Prostate gland (tissue), 2 donors: Measurements from ENCODE around the gene S100A10. TPM values are rescaled to one million over a fixed set of nuclear protein-coding genes. Genes with fewer than 3 reads are reported as not detected.

ENCODE experiments used
- DNase-seq: peaks from one replicate; pipeline ENCODE4 v3.0.0-alpha.2; 2019; ENCODE audit warnings: low spot score
- H3K27ac ChIP-seq, 2 donors: fragments of 200-600 bp; sonication (generic); 2 replicates each; pipeline ENCODE4 v1.5.1; 2017 to 2019
- H3K27me3 ChIP-seq: fragments of 200-600 bp; sonication (generic); replicated peaks from 2 replicates; pipeline ENCODE4 v1.5.1; 2019; ENCODE audit not compliant: insufficient read depth
- H3K36me3 ChIP-seq, 2 donors: fragments of 200-600 bp; sonication (generic); 1 replicate in 1 of 2; 2 replicates in 1 of 2; pipeline versions ENCODE4 v1.5.1 to v1.8.1; 2017 to 2019
- H3K4me1 ChIP-seq: fragments of 200-600 bp; sonication (generic); replicated peaks from 2 replicates; pipeline ENCODE4 v1.5.1; 2019
- H3K4me3 ChIP-seq, 2 donors: fragments of 200-600 bp; sonication (generic); 2 replicates each; pipeline ENCODE4 v1.5.1; 2017 to 2019
- H3K9me3 ChIP-seq: fragments of 200-600 bp; sonication (generic); 2 replicates; pipeline ENCODE4 v1.5.1; 2017
- POLR2A ChIP-seq: fragments of 450-650 bp; IDR thresholded peaks from one replicate; pipeline ENCODE4 v1.6.1; 2016; ENCODE audit warnings: antibody characterized with exemption, mild to moderate bottlenecking
- POLR2AphosphoS5 ChIP-seq: sonication (generic); formaldehyde crosslinking; IDR thresholded peaks from one replicate; pipeline ENCODE4 v1.6.1; 2017; ENCODE audit warnings: antibody characterized with exemption
- WGBS: methylation state at CpG from one replicate; pipeline ENCODE4 v1.1.5; 2018; 5-methylcytosine and 5-hydroxymethylcytosine counted together
- intact Hi-C: fragments of 100-400 bp; cut with DNase I; formaldehyde crosslinking; loops from one replicate; pipeline ENCODE4 v1.14.2; 2022
- total RNA-seq, 2 donors: library from RNA; depleted of rRNA; stranded (reverse); fragments of >200 nt; gene quantifications; one replicate each; pipeline ENCODE4 v1.1.0, GENCODE V29; 2016
- TF ChIP-seq, protein P1 (sequence below), 4 experiments: fragments of 200-600 bp in 2 of 4; fragments of 450-650 bp in 2 of 4; sonication (generic) in 2 of 4; IDR thresholded peaks; 1 replicate in 3 of 4; 2 replicates in 1 of 4; pipeline ENCODE4 v1.5.1; 2016 to 2019; ENCODE audit warnings: antibody characterized with exemption in 4 of 4, mild to moderate bottlenecking in 2 of 4, moderate library complexity in 2 of 4

The S100A10 gene
- total RNA-seq, 2 donors from 2014 or later = 61.7 to 72.1 TPM

DNA sequence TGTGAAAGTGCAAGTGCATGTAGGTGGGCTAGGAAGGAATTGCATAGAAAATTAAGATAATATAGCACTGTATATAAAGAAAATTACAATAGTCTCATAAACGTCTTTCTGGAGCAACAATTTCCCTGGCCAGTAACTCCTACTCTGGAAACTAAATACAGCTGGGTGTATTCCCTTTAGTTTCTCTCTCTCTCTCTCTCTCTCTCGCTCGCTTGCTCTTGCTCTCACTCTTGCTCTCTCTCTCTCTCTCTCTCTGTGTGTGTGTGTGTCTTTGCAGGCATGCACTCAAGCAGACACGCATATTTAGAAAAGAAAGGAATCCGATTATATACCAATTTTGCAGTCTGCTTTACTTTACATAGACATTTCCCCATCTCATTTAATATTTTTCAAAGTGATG lies 14.7 kb downstream of the S100A10 start:
- H3K27ac ChIP-seq = no peak overlapping the region
- TF ChIP-seq POLR2A (no peak), POLR2AphosphoS5 (no peak)
- TF ChIP-seq, protein P1, sequence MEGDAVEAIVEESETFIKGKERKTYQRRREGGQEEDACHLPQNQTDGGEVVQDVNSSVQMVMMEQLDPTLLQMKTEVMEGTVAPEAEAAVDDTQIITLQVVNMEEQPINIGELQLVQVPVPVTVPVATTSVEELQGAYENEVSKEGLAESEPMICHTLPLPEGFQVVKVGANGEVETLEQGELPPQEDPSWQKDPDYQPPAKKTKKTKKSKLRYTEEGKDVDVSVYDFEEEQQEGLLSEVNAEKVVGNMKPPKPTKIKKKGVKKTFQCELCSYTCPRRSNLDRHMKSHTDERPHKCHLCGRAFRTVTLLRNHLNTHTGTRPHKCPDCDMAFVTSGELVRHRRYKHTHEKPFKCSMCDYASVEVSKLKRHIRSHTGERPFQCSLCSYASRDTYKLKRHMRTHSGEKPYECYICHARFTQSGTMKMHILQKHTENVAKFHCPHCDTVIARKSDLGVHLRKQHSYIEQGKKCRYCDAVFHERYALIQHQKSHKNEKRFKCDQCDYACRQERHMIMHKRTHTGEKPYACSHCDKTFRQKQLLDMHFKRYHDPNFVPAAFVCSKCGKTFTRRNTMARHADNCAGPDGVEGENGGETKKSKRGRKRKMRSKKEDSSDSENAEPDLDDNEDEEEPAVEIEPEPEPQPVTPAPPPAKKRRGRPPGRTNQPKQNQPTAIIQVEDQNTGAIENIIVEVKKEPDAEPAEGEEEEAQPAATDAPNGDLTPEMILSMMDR (IDR thresholded peaks at IDR 0.05) = no peak
- no peaks in the 10 kb centered on the region for H3K36me3 ChIP-seq
- intact Hi-C loops = no loop called here
- DNase-seq = no peak
- H3K4me1 ChIP-seq = no peaks in the 10 kb centered on the region
- WGBS = 51% methylated on average over 5 of the region's 5 CpGs
- no peak overlapping the region for H3K4me3 ChIP-seq
- H3K27me3 ChIP-seq = no peaks in the 10 kb centered on the region
- H3K9me3 ChIP-seq = no peaks in the 10 kb centered on the region

DNA sequence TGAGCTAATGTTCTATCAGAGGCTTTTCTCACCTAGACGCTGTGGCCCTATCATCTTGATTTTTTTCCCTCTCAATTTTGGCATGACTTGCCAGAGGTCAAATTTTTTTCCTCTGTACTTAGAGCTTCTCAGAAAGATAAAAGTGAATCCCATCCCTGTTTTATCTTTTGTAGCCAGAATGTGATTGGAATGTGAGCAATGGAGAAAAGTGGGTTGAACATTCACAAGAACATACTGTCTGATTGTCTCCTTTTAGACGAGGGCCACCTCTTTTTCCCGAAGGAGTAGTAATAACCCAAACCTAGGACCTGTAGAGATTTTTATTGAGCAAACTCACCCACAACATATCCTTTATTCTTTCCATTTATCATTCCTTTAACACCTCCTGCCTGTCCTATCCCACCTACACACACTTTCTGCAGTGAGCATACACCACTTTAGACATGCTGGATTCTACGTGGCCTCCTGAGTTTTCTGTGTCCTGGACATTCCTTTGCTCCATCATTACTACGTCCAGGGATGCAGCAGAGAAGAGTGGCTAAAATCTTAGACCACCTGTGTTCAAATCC lies 15.9 kb downstream of the S100A10 start:
- 74% methylated on average over 5 of the region's 5 CpGs for WGBS
- Histone ChIP-seq H3K27me3 (no peaks in the 10 kb centered on the region), H3K36me3 (no peaks in the 10 kb centered on the region), H3K4me1 (no peaks in the 10 kb centered on the region), H3K9me3 (no peaks in the 10 kb centered on the region), H3K27ac (no peak overlapping the region), H3K4me3 (no peak overlapping the region)
- intact Hi-C loops = no loop called here
- TF ChIP-seq POLR2AphosphoS5 (no peak), POLR2A (no peak)
- TF ChIP-seq, protein P1 (IDR thresholded peaks at IDR 0.05) = no peak
- DNase-seq = no peak

DNA sequence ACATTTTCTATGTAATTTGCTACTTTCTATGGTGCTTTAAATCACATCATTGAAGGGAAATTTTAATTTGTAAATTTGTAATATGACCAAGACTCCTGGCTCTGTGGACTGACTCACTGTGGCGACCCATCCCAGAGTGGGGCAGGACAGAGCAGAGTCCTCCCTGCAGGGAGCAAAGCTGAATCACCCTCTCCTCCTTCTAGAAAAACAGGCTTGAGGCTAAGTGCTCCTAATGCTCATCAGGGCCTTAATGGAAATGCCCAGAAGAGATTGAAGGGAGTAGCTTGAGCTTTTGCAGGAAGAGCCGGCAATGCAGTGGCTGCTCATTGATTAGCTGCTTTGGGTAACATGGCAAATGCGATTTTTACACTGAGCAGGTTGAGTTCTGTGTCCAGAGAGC lies 16.8 kb downstream of the S100A10 start:
- Histone ChIP-seq H3K4me1 (no peaks in the 10 kb centered on the region), H3K4me3 (no peak overlapping the region), H3K27me3 (no peaks in the 10 kb centered on the region), H3K27ac (no peak overlapping the region), H3K9me3 (no peaks in the 10 kb centered on the region), H3K36me3 (no peaks in the 10 kb centered on the region)
- no peak for DNase-seq
- TF ChIP-seq POLR2A (no peak), POLR2AphosphoS5 (no peak)
- TF ChIP-seq, protein P1 (IDR thresholded peaks at IDR 0.05) = no peak
- intact Hi-C loops = no loop called here
- WGBS = 91% methylated on average over 3 of the region's 3 CpGs

DNA sequence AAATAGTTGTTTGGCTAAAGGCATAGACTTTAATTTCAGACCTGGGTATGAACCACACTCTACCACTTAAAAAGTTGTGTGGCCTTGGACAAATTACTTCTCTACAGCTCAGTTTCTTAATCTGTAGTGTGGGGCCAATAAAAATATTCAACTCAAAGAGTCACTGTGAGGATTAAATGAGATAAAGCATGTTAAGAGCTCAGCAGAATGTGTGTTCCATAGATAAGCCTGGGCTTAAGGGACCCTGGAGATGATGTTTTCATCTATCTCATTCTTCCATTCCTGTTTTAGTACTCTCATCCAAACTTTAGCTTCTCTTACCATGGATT lies 17.7 kb downstream of the S100A10 start:
- Histone ChIP-seq H3K9me3 (no peaks in the 10 kb centered on the region), H3K4me3 (no peak overlapping the region), H3K4me1 (no peaks in the 10 kb centered on the region), H3K27me3 (no peaks in the 10 kb centered on the region), H3K36me3 (no peaks in the 10 kb centered on the region), H3K27ac (no peak overlapping the region)
- TF ChIP-seq, protein P1 (IDR thresholded peaks at IDR 0.05) = no peak
- TF ChIP-seq POLR2A (no peak), POLR2AphosphoS5 (no peak)
- intact Hi-C loops = no loop called here
- DNase-seq = no peak

DNA sequence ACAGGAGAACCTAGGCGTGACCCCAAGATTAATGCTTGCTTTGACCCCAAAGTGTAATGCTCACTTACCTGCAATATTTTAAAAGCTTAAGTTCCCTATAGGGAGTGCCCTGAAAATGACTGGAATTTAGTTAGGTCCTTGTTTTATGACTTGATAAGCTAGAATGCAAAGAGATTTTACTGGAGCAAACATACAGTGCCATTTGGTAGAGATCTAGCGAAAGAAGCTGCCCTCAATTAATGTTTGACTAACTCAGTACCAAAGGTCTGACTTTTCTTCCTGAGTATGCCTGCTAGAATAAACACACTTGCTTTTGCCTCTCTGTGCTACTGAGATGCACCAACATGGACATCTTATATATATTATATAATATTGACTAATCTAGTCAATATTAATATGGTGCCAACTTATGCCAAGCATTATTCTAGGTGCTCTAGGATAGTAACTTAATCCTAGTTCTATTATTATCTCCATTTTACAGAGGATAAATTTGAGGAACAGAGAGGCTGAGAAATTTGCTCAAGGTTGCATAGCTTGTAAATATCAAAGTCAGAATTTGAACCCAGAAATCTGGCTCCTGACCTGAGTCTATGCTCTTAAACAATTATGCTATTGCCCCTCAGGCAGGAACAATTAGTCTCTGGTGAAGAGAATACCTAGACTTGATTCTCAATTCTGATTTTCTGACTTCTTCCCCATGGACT lies 18.2 kb downstream of the S100A10 start:
- TF ChIP-seq, protein P1 (IDR thresholded peaks at IDR 0.05) = no peak
- TF ChIP-seq POLR2AphosphoS5 (no peak), POLR2A (no peak)
- 91% methylated on average over 2 of the region's 2 CpGs for WGBS
- Histone ChIP-seq H3K27me3 (no peaks in the 10 kb centered on the region), H3K4me1 (no peaks in the 10 kb centered on the region), H3K36me3 (no peaks in the 10 kb centered on the region), H3K27ac (no peak overlapping the region), H3K9me3 (no peaks in the 10 kb centered on the region), H3K4me3 (no peak overlapping the region)
- no peak for DNase-seq
- intact Hi-C loops = no loop called here
